Endometrium (tissue), 2 donors: ENCODE data around the gene NDUFA13.

ENCODE experiments used
- FAIRE-seq: peaks from 2 replicates; lab custom pipeline; 2012; peaks lifted over from hg19 to GRCh38; lab: Jason Lieb, UNC
- donor health status: control.
- donor health status: control.

The NDUFA13 gene

DNA sequence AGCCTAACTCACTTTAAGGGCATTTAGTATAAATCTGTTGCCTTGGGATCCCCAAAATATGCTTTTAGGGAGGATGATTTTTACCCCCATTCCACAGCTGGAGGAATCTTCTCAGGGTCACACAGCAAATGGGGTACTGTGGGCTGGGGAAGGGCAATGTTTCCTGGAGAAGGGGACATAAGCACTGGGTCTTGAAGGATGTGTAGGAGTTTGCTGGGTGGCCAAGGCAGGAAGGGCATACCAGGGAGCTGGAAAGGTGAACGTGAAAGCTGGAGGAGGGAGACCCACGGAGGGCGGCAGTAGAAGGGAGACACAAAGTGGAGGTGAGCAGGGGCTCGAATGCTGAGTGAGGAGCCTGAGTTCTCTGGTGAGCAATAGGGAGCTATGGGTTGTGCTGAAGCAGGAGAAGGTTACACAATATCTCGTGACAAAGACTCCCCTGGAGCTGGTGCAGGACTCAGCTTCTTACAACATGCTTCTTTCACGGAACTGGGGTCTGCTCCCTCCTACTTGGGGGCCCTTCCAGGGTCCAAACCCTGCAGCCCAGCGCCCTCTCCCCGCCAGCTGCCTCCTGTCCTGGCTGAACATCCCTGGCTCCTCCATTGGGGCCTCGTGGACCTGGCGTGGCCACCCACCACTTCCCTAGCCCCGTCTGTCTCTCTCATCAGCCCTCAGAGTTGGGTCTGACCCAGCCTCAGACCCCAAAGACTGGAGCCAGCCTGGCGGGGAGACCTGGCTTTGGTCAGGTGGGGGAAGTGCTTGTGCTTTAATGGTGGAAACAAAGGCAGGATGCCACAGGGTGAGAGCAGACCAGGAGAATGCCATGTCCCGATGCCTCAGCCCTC is 33.1 kb downstream of the NDUFA13 start:
- no peak for FAIRE-seq

DNA sequence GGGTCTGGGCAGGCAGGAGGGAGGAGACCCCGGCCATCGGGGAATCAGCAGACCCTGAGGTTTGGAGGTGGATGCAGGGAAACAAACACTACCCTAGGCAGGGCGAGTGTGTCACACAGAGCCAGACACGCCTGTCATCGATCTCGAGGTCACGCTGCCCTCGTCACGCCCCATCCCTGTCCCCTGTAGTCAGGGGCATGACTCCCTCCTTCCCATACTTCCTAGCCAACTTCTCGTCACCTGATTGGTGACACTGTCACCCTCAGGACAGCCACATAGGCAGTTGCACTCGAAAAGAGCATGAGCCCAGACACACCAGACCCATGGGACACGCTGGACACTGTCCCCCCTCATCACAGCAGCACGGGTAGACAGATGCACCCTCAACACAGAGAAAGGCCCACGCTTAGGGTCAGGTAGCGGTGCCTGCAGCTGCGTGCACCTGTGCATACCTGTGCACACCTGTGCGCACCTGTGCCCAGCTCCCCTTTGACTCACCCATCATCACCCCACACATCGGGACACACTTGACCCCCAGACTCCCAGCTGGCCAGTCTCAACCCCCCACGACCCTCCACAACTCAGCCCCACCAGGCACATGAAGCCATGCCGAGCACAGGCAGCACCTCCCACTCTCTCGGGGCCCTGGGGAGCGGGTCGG is 33.9 kb downstream of the NDUFA13 start:
- no peak for FAIRE-seq

DNA sequence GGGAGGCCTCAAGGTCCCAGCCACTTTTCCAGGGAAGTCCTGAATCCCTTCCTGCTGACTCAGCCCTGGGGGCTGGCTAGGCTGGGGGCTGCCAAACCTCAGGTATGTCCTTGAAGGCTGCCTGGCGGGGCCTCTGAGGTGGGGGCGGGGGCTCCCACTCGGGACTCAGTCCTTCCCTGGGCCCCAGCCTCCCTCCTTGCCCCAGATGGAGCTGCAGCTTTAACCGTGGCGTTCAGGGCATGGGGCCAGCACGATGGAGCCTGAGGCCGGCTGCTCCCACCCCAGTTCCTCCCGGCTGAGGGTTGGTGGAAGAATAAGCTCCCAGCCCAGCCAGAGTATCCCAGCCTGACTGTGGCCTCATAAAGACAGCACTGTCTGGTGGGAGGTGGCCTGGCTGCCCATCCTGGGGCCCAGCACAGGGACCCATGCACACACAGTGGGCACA is 34.5 kb downstream of the NDUFA13 start:
- FAIRE-seq = no peak

DNA sequence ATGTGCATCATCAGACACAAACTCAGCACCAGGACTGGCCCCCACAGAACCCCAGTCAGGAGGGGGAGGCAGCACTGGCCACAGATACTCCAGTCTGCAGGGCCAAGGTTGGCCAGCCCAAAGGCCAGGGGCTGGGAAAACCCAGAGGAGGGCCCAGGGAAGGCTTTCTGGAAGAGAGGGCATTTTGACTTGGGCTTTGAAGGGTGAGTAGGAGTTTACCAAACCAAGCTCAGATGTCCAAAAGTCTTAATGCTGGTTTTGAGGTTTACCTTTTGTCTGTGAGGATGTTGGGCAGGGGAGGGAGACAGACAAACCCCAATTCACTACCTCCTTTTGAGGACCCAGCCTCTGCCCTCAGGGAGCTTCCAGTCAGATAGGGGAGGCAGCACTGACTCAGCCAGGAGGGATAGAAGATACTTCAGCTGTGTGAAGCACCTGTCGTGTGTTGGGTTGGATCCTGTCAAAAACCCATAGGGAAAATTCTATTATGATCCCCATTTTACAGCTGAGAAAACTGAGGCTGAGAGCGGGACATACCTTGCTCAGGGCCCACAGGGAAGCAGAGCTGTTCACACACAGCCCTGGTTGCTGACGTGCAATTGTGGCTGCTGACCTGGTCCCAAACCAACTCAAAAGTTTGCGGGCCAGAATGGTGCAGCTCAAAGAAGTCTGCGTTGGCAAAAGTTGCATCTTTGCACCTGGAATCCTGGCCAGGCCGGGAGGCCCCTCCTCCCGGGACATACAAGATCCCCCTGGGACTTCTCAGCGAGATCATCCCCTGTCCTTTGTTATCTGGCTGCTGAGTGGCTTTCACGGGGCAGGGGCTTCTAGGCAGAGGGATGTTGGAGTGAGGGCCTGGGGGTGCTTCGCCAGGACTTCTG is 35.2 kb downstream of the NDUFA13 start:
- no peak for FAIRE-seq

DNA sequence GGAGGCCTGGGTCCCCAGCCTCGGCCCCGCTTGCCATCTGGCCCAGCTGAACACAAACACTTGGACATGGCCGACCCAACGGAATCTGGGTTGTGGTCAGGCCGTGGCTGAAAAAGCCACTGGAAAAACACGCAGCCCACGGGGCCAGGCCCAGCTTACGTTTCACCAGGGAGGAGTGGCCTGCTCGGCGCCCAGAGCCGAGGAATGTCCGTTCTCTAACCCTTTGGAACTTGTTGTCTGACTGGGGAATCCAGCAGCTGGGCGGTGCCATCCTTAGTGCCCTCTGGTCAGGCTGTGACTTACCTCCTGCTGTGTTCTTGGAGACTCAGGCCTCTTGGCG is 35.8 kb downstream of the NDUFA13 start:
- no peak for FAIRE-seq

DNA sequence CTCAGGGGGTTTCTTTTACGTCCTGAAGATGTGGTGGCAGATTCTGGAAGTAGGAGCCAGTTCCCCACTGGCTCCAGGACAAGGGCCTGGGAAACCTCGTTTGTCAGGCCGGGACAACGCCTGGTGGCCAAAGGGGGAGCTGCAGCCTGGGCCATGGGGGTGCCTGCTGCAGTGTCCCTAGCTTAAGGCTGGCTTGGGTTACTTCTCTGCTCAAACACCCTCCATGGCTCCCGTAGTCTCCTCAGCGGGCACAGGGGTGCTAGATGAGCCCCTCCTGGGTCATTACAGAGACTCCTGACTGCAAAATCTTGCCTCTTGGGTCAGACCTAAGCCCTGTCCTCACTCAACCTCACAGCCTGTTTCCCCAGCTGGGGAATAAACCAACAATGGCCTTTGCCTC is 36.8 kb downstream of the NDUFA13 start:
- no peak for FAIRE-seq

DNA sequence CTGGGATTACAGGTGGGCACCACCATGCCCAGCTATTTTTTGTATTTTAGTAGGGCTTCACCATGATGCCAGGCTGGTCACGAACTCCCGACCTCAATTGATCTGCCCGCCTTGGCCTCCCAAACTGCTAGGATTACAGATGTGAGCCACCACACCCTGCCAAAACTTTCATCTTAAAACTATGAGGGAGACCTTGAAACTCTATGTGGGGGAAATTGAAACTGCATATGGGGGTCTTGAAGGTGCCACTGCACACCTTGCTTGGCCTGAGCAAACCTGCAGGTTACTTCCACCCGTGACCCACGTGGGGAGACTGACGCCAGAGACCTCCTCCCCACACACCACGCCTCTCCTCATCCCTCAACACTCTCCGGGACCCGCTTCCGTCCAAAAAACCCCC is 37.6 kb downstream of the NDUFA13 start:
- FAIRE-seq = no peak

DNA sequence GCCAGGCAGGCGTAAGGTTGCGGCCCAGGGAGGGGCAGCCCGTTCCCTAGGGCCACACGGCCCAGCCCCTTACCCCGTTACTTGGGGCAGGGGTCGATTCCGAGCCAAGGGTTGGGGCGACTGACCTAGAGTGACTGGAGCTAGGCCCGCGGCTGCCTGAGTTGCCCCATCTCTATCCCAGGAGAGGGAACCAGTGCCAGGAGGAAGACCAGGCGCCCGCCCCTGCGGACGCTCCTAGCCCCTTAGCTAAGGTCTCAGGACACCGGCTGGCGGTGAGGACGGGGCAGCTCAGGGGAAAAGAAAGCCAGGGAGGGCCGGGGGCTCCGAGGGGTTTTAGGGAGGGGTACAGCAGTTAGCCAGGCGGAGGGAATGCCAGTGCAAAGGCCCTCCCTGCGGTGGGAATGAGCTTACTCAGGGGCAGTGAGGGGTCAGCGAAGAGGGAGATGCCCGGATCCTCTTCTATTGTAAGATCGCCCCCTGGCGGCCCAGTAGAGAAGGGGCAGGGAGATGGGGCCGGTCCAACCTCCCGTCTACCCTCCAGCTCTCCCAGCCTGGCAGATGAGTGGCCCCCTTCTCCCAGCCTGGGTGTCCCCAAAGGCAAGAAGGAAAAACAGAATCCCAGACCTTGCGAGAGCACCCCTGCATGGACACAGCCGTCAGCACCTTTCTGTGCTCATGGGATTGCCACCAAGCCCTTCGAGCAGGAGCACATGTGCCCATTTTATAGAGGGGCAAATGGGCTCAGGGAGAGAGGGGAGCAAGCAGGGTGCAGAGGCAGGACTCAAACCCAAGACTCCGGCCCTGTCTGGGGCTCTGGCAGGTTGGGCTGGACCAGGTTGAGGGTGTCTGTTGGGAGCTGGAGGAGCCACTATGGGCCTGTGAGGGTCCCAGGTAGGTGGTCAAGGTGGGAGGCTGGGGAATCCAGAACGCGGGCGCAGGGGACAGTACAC is 38.3 kb downstream of the NDUFA13 start:
- no peak for FAIRE-seq

DNA sequence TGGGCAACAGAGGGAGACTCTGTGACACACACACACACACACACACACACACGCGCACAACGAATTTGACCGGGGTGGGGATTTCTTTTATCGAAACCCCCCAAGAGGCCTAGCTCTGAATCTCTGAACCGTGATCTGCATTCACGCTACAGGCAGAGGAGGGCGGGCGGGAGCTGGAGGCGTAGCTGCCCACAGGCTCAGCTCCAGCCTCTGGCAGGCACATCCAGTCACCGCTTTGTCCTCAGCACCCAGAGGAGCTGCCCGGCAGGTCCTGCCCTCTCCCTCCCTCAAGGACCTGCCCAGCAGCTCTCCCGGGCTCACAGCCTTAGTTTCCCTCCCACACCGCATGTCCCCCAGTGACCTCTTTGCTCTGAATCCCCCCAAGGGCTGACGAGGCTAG is 42.0 kb downstream of the NDUFA13 start:
- no peak for FAIRE-seq

DNA sequence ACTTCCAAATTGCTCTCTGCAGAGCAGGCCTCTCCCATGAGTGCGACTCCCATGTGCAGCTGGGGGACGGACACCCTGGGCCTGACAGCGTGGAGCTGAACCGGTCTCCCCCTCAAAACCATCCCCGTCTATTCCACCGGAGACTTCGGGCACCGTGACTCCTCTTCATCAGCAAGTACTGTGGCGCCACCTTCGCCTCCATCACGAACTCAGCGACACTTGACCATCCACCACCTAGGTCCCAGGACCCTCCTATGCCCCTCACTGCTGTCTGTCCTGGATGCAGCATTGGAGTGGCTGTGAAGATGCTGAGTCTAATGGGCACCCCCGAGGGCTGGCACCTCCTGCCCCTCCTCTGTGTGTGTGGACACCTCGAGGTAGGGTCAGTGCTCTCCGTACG is 42.6 kb downstream of the NDUFA13 start:
- no peak for FAIRE-seq

DNA sequence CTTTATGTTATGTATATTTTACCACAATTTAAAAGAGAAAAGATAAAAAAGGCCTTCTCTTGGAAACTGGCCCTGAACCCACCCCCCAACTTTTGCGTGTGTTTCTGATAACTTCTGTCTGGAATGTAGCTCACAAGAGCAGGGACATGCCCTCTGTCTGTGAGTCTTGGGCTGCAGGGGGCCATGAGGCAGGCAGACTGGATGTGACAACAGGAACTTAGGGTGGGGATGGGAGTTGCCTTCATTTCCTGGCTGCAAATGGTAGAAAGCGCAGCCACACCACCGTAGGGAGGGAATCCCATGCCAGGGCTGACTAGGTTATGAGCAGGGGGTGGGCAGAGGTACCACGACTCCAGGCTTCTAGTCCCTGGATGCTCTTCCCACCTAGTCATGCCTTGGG is 43.9 kb downstream of the NDUFA13 start:
- FAIRE-seq = no peak

DNA sequence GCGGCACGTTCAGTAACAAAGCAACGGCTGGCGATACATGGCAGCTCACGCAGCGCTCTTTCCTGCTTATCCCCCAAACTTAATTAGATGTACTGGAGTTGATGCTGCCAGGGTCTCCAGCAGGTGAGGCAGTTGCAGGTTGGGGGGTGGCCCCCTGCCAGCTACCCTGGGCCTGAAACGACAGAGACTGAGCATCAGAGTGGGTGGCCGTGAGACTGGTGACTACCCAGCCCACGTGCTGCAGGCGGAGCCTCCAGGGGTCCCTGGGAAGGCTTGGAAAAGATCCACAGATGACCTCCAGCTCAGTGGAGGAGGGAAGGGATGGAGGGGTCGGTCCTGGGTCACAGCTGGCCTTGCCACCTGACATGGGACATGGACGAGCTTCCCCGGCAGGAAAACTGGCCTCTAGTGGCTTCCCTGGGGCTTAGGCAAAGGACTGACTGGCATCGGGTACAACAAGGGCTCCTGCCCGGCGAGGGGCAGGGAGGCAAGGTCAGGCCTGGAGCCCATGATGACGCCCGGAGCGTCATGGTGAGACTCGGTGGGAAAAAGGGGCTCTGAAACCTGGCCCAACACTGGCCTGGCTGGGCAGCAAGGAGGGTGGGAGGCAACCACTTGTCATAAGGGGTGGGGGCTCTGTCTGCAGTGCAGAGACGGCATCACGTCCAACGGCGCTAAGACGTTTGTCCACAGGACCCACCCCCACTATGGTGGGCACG is 46.1 kb downstream of the NDUFA13 start:
- FAIRE-seq = no peak

DNA sequence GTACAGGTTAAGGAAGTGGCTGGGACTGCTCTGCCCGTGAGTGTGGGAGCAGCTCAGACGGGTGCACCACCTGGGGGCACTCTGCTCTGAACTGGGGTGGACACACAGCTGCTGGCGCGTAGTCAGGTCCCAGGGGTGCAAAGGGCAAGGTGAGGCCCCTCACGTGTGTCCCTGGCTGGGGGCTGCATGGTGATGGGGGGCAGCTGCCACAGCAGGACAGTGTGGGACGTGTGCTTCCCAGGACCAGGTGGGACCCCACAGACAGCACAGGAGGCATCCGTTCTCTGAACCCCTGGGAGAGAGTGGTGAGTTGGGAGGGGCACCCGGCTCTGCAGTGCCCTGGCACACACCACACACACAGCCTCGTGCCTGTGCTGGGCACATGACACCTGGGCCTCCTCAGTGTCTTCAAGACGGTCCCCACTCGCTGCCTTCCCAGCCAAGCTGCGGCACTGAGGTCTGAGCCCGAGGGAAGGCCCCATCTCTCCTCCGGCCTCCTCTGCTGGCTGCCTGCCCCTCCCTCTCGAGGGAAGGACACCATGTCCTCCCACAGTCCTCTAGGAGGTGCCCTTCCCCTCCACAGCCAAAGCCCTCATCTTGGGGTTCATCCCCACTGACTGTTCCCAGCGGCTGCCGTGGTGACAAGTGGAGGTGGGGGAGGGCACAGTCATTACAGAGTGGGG is 46.8 kb downstream of the NDUFA13 start:
- FAIRE-seq = no peak

DNA sequence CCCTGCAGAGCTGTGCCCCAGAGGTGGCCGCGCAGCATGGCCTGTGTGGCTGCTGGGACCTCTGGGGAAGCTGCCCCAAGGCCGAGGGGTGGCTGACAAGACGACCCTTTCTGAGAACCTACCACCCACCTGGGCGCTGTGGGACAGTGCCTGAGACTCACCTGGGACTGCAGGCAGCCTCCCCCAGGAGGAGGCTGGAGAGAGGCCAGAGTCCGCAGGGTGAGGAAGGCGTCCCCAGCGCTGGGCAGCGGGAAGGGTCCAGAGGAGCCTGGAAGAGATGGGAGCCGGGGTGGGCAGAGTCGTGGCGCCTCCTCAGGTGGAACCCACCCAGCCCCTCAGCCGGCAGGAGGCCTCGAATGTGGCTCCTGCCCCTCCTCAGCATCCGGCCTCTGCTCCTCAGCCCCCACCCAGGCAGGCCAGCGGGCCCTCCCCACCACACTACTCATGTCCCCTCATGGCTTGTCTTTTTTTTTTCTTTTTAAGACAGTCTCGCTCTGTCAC is 47.4 kb downstream of the NDUFA13 start:
- FAIRE-seq = no peak

DNA sequence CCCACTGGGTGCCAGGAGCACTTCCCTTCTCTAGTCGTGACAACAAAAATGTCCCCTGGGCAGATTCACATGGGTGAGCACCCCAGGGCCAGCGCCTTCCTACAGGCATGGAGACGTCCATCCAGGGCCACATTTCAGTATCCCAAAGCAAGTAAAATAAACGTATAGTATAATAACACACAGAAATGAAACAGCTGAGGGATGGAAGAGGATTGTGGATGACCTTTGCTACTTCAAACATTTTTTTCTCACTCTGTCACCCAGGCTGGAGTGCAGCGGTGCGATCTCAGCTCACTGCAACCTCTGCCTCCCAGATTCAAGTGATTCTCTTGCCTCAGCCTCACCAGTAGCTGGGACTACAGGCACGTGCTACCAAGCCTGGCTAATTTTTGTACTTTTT is 50.3 kb downstream of the NDUFA13 start:
- FAIRE-seq = no peak

DNA sequence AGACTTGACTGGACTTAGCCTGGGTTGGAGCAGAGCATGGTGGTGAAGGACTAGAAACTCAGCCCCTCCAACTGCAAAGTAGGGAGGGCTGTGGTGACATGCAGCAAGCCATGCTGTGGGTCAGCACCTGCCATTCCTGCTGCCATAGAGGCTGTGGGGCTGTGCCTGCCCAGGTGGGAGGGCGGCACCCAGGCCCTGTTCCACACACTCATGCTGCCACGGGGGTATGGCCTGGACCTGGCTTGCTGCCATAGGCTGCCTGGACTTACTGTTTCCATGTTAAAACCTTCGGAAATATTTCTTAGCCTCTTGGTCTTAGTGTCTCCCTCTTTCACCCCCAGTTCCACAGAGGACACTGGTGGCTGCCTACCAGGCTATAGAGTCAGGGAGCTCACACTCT is 51.4 kb downstream of the NDUFA13 start:
- FAIRE-seq = no peak

DNA sequence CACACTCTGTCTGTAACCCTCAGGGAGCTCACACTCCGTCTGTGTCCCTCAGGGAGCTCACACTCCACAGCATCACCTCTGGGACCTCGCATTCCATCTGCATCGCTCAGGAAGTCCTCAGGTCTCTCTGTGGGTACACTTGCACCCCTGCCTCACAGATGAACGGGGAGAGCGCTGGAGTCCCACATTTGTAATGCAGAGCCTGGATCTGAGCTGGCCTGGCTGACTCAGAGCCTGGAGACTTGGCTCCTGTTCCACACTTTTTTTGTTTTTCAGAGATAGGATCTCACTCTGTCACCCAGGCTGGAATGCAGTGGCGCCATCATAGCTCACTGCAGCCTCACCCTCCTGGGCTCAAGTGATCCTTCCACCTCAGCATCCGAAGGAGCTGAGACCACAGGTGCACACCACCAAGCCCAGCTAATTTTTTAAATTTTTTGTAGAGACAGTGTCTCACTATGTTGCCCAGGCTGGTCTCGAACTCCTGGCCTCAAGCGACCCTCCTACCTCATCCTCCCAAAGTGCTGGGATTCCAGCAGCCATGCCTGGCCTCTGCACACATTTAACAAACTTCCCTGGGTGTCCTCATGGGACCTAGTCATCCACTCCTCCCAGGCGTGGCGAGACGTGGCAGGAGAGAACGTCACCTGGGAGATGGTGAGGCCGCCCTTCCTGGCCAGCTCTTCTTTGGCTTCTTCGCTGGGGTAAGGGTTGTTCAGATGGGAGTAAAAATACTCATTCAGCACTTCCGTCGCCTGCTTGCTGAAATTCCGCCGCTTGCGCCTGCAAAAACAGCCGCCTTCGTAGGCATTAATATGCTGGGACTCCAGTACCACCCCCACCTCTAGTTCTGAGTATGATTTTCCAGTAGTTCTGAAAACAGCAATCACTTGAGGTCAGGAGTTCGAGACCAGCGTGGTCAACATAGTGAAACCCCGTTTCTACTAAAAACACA is 53.1 kb downstream of the NDUFA13 start:
- FAIRE-seq = no peak

DNA sequence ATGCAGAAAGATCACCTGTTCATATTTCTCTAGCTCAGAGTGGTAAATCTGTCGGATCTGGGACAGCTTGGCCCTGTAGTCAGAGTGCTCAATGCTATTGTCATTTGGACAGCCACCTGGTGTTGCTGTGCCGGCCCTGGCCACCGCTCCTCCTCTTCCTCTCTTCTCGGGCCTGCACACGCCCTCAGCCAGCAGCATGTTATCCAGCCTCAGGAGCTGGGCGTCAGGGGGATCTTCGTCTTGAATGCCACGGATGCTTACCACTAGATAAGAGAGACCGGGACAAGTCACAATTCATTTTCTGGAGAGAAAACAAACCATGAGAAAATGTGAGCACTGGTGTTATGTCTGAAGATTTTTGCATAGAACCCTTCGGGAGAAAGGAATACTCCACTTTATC is 54.5 kb downstream of the NDUFA13 start:
- FAIRE-seq = no peak
